Measurements from ENCODE around the gene HTT-AS. TPM values are rescaled to one million over a fixed set of nuclear protein-coding genes. Genes with fewer than 3 reads are reported as not detected.

Gene HTT-AS
- total RNA-seq, 1 experiment from 2014 or later = not detected

DNA sequence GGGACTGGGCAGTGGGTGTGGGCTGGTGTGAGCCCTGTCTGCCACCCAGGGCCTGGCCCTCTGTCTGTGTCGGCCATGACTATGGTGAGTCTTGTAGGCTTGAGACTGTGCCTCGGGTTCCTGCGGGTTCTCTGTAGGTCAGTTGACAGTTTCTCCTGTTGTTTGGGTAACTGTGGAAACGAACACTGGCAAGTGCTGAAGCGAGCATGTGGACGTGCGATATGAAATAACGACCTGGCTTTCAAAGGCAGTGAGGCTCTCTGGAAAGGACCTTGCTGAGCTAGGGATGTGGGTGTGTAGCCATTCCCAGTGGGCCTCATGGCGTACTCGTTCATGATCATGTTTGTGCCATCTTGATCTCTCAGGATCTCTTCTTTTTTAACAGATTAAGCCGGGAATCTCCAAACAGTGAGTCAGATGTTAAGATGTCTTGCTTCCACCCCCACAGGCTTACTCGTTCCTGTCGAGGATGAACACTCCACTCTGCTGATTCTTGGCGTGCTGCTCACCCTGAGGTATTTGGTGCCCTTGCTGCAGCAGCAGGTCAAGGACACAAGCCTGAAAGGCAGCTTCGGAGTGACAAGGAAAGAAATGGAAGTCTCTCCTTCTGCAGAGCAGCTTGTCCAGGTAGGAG lies 41.4 kb upstream of the HTT-AS start:
- Mint-ChIP-seq H3K27me3 (ENCODE audit: insufficient read depth, unreplicated experiment) (no peaks in the 10 kb centered on the region), H3K36me3 (ENCODE audit: insufficient read depth, unreplicated experiment) (peaks cover 55% of the 10 kb centered on the region), H3K9me3 (ENCODE audit: unreplicated experiment) (no peaks in the 10 kb centered on the region), H3K27ac (ENCODE audit: unreplicated experiment) (no peak overlapping the region), H3K4me3 (ENCODE audit: unreplicated experiment) (no peak overlapping the region), H3K4me1 (ENCODE audit: low read depth, unreplicated experiment) (no peaks in the 10 kb centered on the region)
- ChIA-PET POLR2A (no interaction called here), CTCF (no interaction called here)
- no peaks in the 10 kb centered on the region for H3K4me1 ChIP-seq
- H3K27me3 ChIP-seq (replicated peaks; ENCODE audit: control insufficient read depth, insufficient read depth, low read length) = no peaks in the 10 kb centered on the region
- no TSS peak for BruUV-seq (replicated peaks)
- no peak for DNase-seq
- intact Hi-C loops (cut with micrococcal nuclease; ENCODE audit: unreplicated experiment) = no loop called here
- peaks cover 5% of the 10 kb centered on the region; the same call in 1 of the 2 replicates for H3K36me3 ChIP-seq (ENCODE audit: control insufficient read depth, insufficient read depth, low read length)
- TF ChIP-seq, protein P1, sequence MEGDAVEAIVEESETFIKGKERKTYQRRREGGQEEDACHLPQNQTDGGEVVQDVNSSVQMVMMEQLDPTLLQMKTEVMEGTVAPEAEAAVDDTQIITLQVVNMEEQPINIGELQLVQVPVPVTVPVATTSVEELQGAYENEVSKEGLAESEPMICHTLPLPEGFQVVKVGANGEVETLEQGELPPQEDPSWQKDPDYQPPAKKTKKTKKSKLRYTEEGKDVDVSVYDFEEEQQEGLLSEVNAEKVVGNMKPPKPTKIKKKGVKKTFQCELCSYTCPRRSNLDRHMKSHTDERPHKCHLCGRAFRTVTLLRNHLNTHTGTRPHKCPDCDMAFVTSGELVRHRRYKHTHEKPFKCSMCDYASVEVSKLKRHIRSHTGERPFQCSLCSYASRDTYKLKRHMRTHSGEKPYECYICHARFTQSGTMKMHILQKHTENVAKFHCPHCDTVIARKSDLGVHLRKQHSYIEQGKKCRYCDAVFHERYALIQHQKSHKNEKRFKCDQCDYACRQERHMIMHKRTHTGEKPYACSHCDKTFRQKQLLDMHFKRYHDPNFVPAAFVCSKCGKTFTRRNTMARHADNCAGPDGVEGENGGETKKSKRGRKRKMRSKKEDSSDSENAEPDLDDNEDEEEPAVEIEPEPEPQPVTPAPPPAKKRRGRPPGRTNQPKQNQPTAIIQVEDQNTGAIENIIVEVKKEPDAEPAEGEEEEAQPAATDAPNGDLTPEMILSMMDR (IDR thresholded peaks at IDR 0.05; ENCODE audit: insufficient read depth in 1 of 2, low read depth in 1 of 2, low read length in 1 of 2, severe bottlenecking in 1 of 2, unreplicated experiment in 1 of 2) = no peak
- H3K9me3 ChIP-seq = no peaks in the 10 kb centered on the region
- no peak overlapping the region for H3K4me3 ChIP-seq (ENCODE audit: low read depth, low read length)

GRCh38 chr4:3114377-3114776 lies 40.0 kb upstream of the HTT-AS start:
- Mint-ChIP-seq H3K27me3 (ENCODE audit: insufficient read depth, unreplicated experiment) (no peaks in the 10 kb centered on the region), H3K4me1 (ENCODE audit: low read depth, unreplicated experiment) (no peaks in the 10 kb centered on the region), H3K36me3 (ENCODE audit: insufficient read depth, unreplicated experiment) (peaks cover 65% of the 10 kb centered on the region), H3K27ac (ENCODE audit: unreplicated experiment) (no peak overlapping the region), H3K9me3 (ENCODE audit: unreplicated experiment) (no peaks in the 10 kb centered on the region), H3K4me3 (ENCODE audit: unreplicated experiment) (no peak overlapping the region)
- no peaks in the 10 kb centered on the region for H3K4me1 ChIP-seq
- H3K36me3 ChIP-seq (ENCODE audit: control insufficient read depth, insufficient read depth, low read length) = peaks cover 5% of the 10 kb centered on the region; the same call in 1 of the 2 replicates
- CTCF ChIA-PET = no interaction called here
- POLR2A ChIA-PET = interaction anchor here (0.5 kb wide), 1 partner anchor 43 kb away, joined by 3 read pairs; no protein-coding TSS in a partner anchor
- no peaks in the 10 kb centered on the region for H3K27me3 ChIP-seq (replicated peaks; ENCODE audit: control insufficient read depth, insufficient read depth, low read length)
- TF ChIP-seq, protein P1 (IDR thresholded peaks at IDR 0.05; ENCODE audit: insufficient read depth in 1 of 2, low read depth in 1 of 2, low read length in 1 of 2, severe bottlenecking in 1 of 2, unreplicated experiment in 1 of 2) = no peak
- no peaks in the 10 kb centered on the region for H3K9me3 ChIP-seq
- no peak for DNase-seq
- no TSS peak for BruUV-seq (replicated peaks)
- intact Hi-C loops (cut with micrococcal nuclease; ENCODE audit: unreplicated experiment) = no loop called here
- no peak overlapping the region for H3K4me3 ChIP-seq (ENCODE audit: low read depth, low read length)

GRCh38 chr4:3112609-3113469 lies 38.5 kb upstream of the HTT-AS start:
- Mint-ChIP-seq H3K4me3 (ENCODE audit: unreplicated experiment) (no peak overlapping the region), H3K27ac (ENCODE audit: unreplicated experiment) (no peak overlapping the region), H3K27me3 (ENCODE audit: insufficient read depth, unreplicated experiment) (no peaks in the 10 kb centered on the region), H3K4me1 (ENCODE audit: low read depth, unreplicated experiment) (no peaks in the 10 kb centered on the region), H3K9me3 (ENCODE audit: unreplicated experiment) (no peaks in the 10 kb centered on the region), H3K36me3 (ENCODE audit: insufficient read depth, unreplicated experiment) (peaks cover 68% of the 10 kb centered on the region)
- Histone ChIP-seq H3K36me3 (ENCODE audit: control insufficient read depth, insufficient read depth, low read length) (peaks cover 5% of the 10 kb centered on the region; the same call in 1 of the 2 replicates), H3K9me3 (no peaks in the 10 kb centered on the region), H3K4me3 (ENCODE audit: low read depth, low read length) (no peak overlapping the region), H3K4me1 (no peaks in the 10 kb centered on the region), H3K27me3 (replicated peaks; ENCODE audit: control insufficient read depth, insufficient read depth, low read length) (no peaks in the 10 kb centered on the region)
- DNase-seq = no peak
- no TSS peak for BruUV-seq (replicated peaks)
- intact Hi-C loops (cut with micrococcal nuclease; ENCODE audit: unreplicated experiment) = no loop called here
- CTCF ChIA-PET = no interaction called here
- POLR2A ChIA-PET = no interaction called here
- TF ChIP-seq, protein P1 (IDR thresholded peaks at IDR 0.05; ENCODE audit: insufficient read depth in 1 of 2, low read depth in 1 of 2, low read length in 1 of 2, severe bottlenecking in 1 of 2, unreplicated experiment in 1 of 2) = no peak

Measured in Caco-2 (cell line).